Thyroid gland (tissue), 4 donors: ENCODE results near the gene RPRD1B. TPM values are rescaled to one million over a fixed set of nuclear protein-coding genes. Genes with fewer than 3 reads are reported as not detected.

Source experiments
- DNase-seq, 2 donors: peaks; one replicate each; pipeline ENCODE4 v3.0.0-alpha.2; 2019
- H3K27ac ChIP-seq, 3 donors: fragments of 200-600 bp; sonication (generic); 1 replicate in 2 of 3; 2 replicates in 1 of 3; pipeline ENCODE4 v1.5.1; 2016 to 2019; ENCODE audit warnings: mild to moderate bottlenecking in 1 of 3, moderate library complexity in 1 of 3
- H3K27me3 ChIP-seq: fragments of 200-600 bp; sonication (generic); one replicate; pipeline ENCODE4 v1.5.1; 2019
- H3K36me3 ChIP-seq, 2 donors: fragments of 200-600 bp; sonication (generic); one replicate each; pipeline ENCODE4 v1.5.1; 2016 to 2019
- H3K4me1 ChIP-seq, 2 donors: fragments of 200-600 bp; sonication (generic); one replicate each; pipeline ENCODE4 v1.5.1; 2017 to 2019
- H3K4me3 ChIP-seq, 3 donors: fragments of 200-600 bp; sonication (generic); replicated peaks in 1 of 3; 1 replicate in 2 of 3; 2 replicates in 1 of 3; pipeline ENCODE4 v1.5.1; 2016; ENCODE audit warnings: mild to moderate bottlenecking in 1 of 3
- H3K9me3 ChIP-seq: fragments of 200-600 bp; sonication (generic); one replicate; pipeline ENCODE4 v1.5.1; 2017
- POLR2A ChIP-seq, 2 donors: fragments of 450-650 bp; IDR thresholded peaks; one replicate each; pipeline ENCODE4 v1.6.1; 2017; ENCODE audit warnings: antibody characterized with exemption in 2 of 2, mild to moderate bottlenecking in 2 of 2, moderate library complexity in 1 of 2
- WGBS, 2 donors: methylation state at CpG; one replicate each; pipeline ENCODE4 v1.1.5; 2017; 5-methylcytosine and 5-hydroxymethylcytosine counted together
- intact Hi-C: fragments of 100-400 bp; cut with DNase I; formaldehyde crosslinking; loops from one replicate; pipeline ENCODE4 v1.15.1; 2023
- total RNA-seq, 4 donors: library from RNA; depleted of rRNA; stranded (reverse); fragments of >200 nt; gene quantifications; one replicate each; pipeline ENCODE4 v1.2.3, GENCODE V29; 2016
- TF ChIP-seq, protein P1 (sequence below), 6 experiments: fragments of 200-600 bp in 3 of 6; fragments of 450-650 bp in 3 of 6; sonication (generic) in 3 of 6; IDR thresholded peaks; one replicate each; pipeline ENCODE4 v1.5.1; 2016 to 2019; ENCODE audit warnings: antibody characterized with exemption in 6 of 6, mild to moderate bottlenecking in 2 of 6, inconsistent platforms in 1 of 6, moderate library complexity in 1 of 6

The RPRD1B gene
- total RNA-seq, 4 donors from 2014 or later = 24.2 to 58.9 (median 27.0) TPM

- 58 to 88% methylated on average over 4 to 5 of the region's 5 CpGs for WGBS, 2 donors
- no peak overlapping the region for H3K27ac ChIP-seq
- no peak for TF ChIP-seq POLR2A (IDR thresholded peaks at IDR 0.05)
- TF ChIP-seq, protein P1, sequence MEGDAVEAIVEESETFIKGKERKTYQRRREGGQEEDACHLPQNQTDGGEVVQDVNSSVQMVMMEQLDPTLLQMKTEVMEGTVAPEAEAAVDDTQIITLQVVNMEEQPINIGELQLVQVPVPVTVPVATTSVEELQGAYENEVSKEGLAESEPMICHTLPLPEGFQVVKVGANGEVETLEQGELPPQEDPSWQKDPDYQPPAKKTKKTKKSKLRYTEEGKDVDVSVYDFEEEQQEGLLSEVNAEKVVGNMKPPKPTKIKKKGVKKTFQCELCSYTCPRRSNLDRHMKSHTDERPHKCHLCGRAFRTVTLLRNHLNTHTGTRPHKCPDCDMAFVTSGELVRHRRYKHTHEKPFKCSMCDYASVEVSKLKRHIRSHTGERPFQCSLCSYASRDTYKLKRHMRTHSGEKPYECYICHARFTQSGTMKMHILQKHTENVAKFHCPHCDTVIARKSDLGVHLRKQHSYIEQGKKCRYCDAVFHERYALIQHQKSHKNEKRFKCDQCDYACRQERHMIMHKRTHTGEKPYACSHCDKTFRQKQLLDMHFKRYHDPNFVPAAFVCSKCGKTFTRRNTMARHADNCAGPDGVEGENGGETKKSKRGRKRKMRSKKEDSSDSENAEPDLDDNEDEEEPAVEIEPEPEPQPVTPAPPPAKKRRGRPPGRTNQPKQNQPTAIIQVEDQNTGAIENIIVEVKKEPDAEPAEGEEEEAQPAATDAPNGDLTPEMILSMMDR (IDR thresholded peaks at IDR 0.05) = no peak
- H3K4me3 ChIP-seq = no peak overlapping the region
- no peaks in the 10 kb centered on the region for H3K9me3 ChIP-seq
- H3K4me1 ChIP-seq = no peaks in the 10 kb centered on the region
- no peaks in the 10 kb centered on the region for H3K27me3 ChIP-seq
- DNase-seq = no peak
- no peaks in the 10 kb centered on the region for H3K36me3 ChIP-seq
- intact Hi-C loops = no loop called here
Measured at GRCh38 chr20:38024496-38024895, 9.1 kb upstream of the RPRD1B start.

- Histone ChIP-seq H3K27me3 (no peaks in the 10 kb centered on the region), H3K9me3 (no peaks in the 10 kb centered on the region), H3K4me3 (no peak overlapping the region), H3K36me3 (no peaks in the 10 kb centered on the region), H3K27ac (no peak overlapping the region), H3K4me1 (peaks cover 8 to 13% of the 10 kb centered on the region in 2 donors)
- 93 to 96% methylated on average over 3 of the region's 3 CpGs for WGBS, 2 donors
- no peak for TF ChIP-seq POLR2A (IDR thresholded peaks at IDR 0.05)
- TF ChIP-seq, protein P1 (IDR thresholded peaks at IDR 0.05) = no peak
- no peak for DNase-seq
- intact Hi-C loops = no loop called here
Measured at GRCh38 chr20:38029453-38029852, 4.1 kb upstream of the RPRD1B start.

DNA sequence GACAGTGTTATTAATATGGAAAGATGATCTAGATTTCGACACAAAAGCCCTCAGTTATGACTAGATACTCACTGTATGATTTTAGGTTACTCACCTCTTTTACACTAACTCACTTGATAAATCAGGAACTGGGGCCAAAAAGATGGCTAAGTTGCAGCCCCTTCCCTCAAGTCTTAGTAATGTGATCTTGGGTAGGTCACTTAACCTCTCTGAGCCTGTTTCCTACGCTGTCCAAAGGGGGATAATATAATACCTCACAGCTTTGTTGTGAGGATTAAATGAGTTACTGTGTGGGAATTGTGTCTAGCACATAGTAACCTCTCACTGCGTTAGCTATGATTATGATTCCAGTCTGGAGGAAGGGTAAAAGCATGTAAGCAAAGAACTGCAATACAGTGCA lies 1.6 kb upstream of the RPRD1B start:
- H3K36me3 ChIP-seq = no peaks in the 10 kb centered on the region
- H3K4me3 ChIP-seq = no peak overlapping the region
- no peaks in the 10 kb centered on the region for H3K9me3 ChIP-seq
- H3K27me3 ChIP-seq = no peaks in the 10 kb centered on the region
- 94 to 97% methylated on average over 3 of the region's 3 CpGs for WGBS, 2 donors
- intact Hi-C loops = no loop called here
- TF ChIP-seq, protein P1 (IDR thresholded peaks at IDR 0.05) = no peak
- no peak for TF ChIP-seq POLR2A (IDR thresholded peaks at IDR 0.05)
- no peak overlapping the region for H3K27ac ChIP-seq
- DNase-seq = no peak
- peaks cover 14 to 37% of the 10 kb centered on the region in 2 donors for H3K4me1 ChIP-seq

DNA sequence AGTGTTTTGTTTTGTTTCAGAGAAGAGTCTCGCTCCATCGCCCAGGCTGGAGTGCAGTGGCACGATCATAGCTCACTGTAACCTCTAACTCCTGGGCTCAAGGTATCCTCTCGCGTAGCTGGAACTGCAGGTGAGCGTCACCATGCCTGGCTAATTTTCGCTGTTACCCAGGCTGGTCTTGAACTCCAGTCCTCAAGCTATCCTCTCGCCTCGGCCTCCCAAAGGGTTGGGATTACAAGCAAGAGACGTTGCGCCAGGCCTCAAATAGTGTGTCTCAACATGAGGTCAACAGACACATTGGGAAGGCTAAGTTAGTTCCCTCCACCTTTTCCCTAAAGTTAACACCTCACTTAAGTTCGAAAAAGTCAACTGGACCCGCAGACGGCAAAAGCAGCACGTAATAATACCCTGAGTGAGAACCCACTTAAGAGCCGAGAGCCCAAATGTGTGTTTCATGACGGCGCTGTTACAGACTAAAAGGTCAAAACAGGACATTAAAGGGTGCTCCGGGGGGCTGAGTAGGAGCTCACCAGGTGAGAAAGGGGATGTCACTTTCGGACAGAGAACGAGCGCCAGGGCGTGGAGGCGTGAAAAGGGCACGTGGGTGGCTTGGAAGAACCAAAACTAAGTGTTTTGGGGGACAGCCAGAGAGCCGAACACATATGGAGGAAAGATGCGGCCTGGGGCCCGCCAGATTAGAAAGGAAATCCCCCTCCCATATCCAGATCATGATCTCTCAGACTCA lies 789 bp upstream of the RPRD1B start:
- TF ChIP-seq, protein P1 (IDR thresholded peaks at IDR 0.05) = no peak
- no peak for TF ChIP-seq POLR2A (IDR thresholded peaks at IDR 0.05)
- Histone ChIP-seq H3K4me1 (peaks cover 14 to 45% of the 10 kb centered on the region in 2 donors), H3K9me3 (no peaks in the 10 kb centered on the region), H3K36me3 (no peaks in the 10 kb centered on the region), H3K27me3 (no peaks in the 10 kb centered on the region), H3K4me3 (peak overlapping the region; percentile 59 to 93 (median 89)), H3K27ac (peak overlapping the region; percentile 91 to 94 (median 93))
- 19 to 23% methylated on average over 28 of the region's 28 CpGs for WGBS, 2 donors
- intact Hi-C loops = no loop called here
- DNase-seq = peak in 1 of 2 donors; percentile 4

- Histone ChIP-seq H3K27me3 (no peaks in the 10 kb centered on the region), H3K4me1 (peaks cover 14 to 46% of the 10 kb centered on the region in 2 donors), H3K27ac (peak overlapping the region; percentile 91 to 94 (median 93)), H3K4me3 (peak overlapping the region; percentile 59 to 93 (median 89)), H3K9me3 (no peaks in the 10 kb centered on the region), H3K36me3 (no peaks in the 10 kb centered on the region)
- WGBS, 2 donors = 12 to 13% methylated on average over 13 of the region's 14 CpGs
- intact Hi-C loops = no loop called here
- TF ChIP-seq, protein P1 (IDR thresholded peaks at IDR 0.05) = no peak
- no peak for TF ChIP-seq POLR2A (IDR thresholded peaks at IDR 0.05)
- no peak for DNase-seq
Measured at GRCh38 chr20:38034108-38034649, 633 bp downstream of the RPRD1B start.
